Suprapubic skin (tissue), 2 donors: Measurements from ENCODE around the gene DSP.

Source experiments
- EP300 ChIP-seq: sonication (generic); formaldehyde crosslinking; IDR thresholded peaks from one replicate; pipeline ENCODE4 v1.6.1; 2017; ENCODE audit warnings: antibody characterized with exemption
- POLR2A ChIP-seq, 2 donors: fragments of 450-650 bp; IDR thresholded peaks; one replicate each; pipeline ENCODE4 v1.6.1; 2017; ENCODE audit warnings: antibody characterized with exemption in 2 of 2, mild to moderate bottlenecking in 2 of 2, moderate library complexity in 2 of 2

GRCh38 chr6:7526755-7527154, 14.7 kb upstream of the DSP start:
- no peak for TF ChIP-seq EP300
- TF ChIP-seq POLR2A (IDR thresholded peaks at IDR 0.05): no peak
